GM10266 (cell line): ENCODE results near the gene PRSS22.

Experiments used
- DNase-seq: peaks from one replicate; pipeline ENCODE4 v3.0.0; 2012; ENCODE audit errors: extremely low spot score
- CTCF ChIP-seq: IDR thresholded peaks from 2 replicates; pipeline ENCODE4 v1.5.1; 2012; ENCODE audit warnings: mild to moderate bottlenecking, low read depth; ENCODE audit not compliant: control insufficient read depth, insufficient read depth; ENCODE audit errors: missing control alignments

The PRSS22 gene

GRCh38 chr16:2821487-2822157, 36.3 kb downstream of the PRSS22 start:
- no peak for TF ChIP-seq CTCF
- no peak for DNase-seq

- TF ChIP-seq CTCF: no peak
These were observed 37.0 kb downstream of the PRSS22 start for GRCh38 chr16:2820836-2821486.

GRCh38 chr16:2819939-2820835, 37.8 kb downstream of the PRSS22 start:
- TF ChIP-seq CTCF: no peak
- DNase-seq: no peak

More at GRCh38 chr16:2820836-2821486, 37.0 kb downstream of the PRSS22 start:
- no peak for DNase-seq

GRCh38 chr16:2819179-2819938, 38.6 kb downstream of the PRSS22 start:
- TF ChIP-seq CTCF: no peak
- no peak for DNase-seq

- TF ChIP-seq CTCF: no peak
- DNase-seq: no peak
These were observed 39.6 kb downstream of the PRSS22 start for GRCh38 chr16:2818272-2818876.

- no peak for TF ChIP-seq CTCF
- DNase-seq: no peak
These were observed 40.4 kb downstream of the PRSS22 start for GRCh38 chr16:2817340-2818271.
